Loucy (cell line): Measurements from ENCODE around the gene KNL1.

Experiments used
- H2AFZ ChIP-seq: fragments of 200-600 bp; sonication (generic); 2 replicates; pipeline ENCODE4 v1.6.0; 2016; ENCODE audit warnings: antibody characterized with exemption, mild to moderate bottlenecking, low read length, moderate library complexity
- H3F3A ChIP-seq: fragments of 200-600 bp; 2 replicates; pipeline ENCODE4 v1.6.0; 2016; ENCODE audit warnings: antibody characterized with exemption, low read depth, mild to moderate bottlenecking
- H3K27me3 ChIP-seq: fragments of 200-600 bp; sonication (generic); 2 replicates; pipeline ENCODE4 v1.6.1; 2014; ENCODE audit warnings: low read length, mild to moderate bottlenecking; ENCODE audit not compliant: insufficient read depth, poor library complexity, severe bottlenecking
- H3K36me3 ChIP-seq: fragments of 200-600 bp; sonication (generic); 2 replicates; pipeline ENCODE4 v1.6.1; 2016; ENCODE audit warnings: low read length; ENCODE audit not compliant: insufficient read depth
- H3K4me1 ChIP-seq: fragments of 200-600 bp; sonication (generic); 2 replicates; pipeline ENCODE4 v1.5.1; 2014; ENCODE audit warnings: low read length, mild to moderate bottlenecking; ENCODE audit not compliant: insufficient read depth, poor library complexity, severe bottlenecking
- H3K4me2 ChIP-seq: fragments of 200-600 bp; sonication (generic); 2 replicates; pipeline ENCODE4 v1.6.0; 2014; ENCODE audit warnings: antibody characterized with exemption, low read length, low read depth, mild to moderate bottlenecking; ENCODE audit not compliant: poor library complexity, severe bottlenecking
- H3K4me3 ChIP-seq: fragments of 200-600 bp; sonication (generic); 2 replicates; pipeline ENCODE4 v1.5.1; 2014; ENCODE audit warnings: low read length, mild to moderate bottlenecking, mixed read lengths; ENCODE audit not compliant: poor library complexity, severe bottlenecking
- H3K79me2 ChIP-seq: fragments of 200-600 bp; sonication (generic); 2 replicates; pipeline ENCODE4 v1.6.1; 2014; ENCODE audit warnings: low read length; ENCODE audit not compliant: insufficient read depth
- H3K9ac ChIP-seq: fragments of 200-600 bp; sonication (generic); 2 replicates; pipeline ENCODE4 v1.6.0; 2014; ENCODE audit warnings: mild to moderate bottlenecking, low read depth, low read length, moderate library complexity; ENCODE audit not compliant: poor library complexity, severe bottlenecking
- H3K9me2 ChIP-seq: fragments of 200-600 bp; sonication (generic); replicated peaks from 2 replicates; pipeline ENCODE4 v1.6.1; 2016; ENCODE audit warnings: low read depth, low read length, mixed read lengths
- H3K9me3 ChIP-seq: fragments of 200-600 bp; sonication (generic); 2 replicates; pipeline ENCODE4 v1.6.1; 2014; ENCODE audit warnings: mild to moderate bottlenecking, antibody characterized with exemption, low read length, low read depth; ENCODE audit not compliant: insufficient read depth
- H4K20me1 ChIP-seq: fragments of 200-600 bp; sonication (generic); 2 replicates; pipeline ENCODE4 v1.6.0; 2014; ENCODE audit warnings: antibody characterized with exemption, low read length, mild to moderate bottlenecking; ENCODE audit not compliant: insufficient read depth, poor library complexity, severe bottlenecking
- EZH2phosphoT487 ChIP-seq: fragments of 200-600 bp; IDR thresholded peaks from 2 replicates; pipeline ENCODE4 v1.6.1; 2018; ENCODE audit warnings: antibody characterized with exemption, mild to moderate bottlenecking, moderate library complexity, borderline replicate concordance
- TF ChIP-seq, protein P1 (sequence below): fragments of 200-600 bp; sonication (generic); conservative IDR thresholded peaks from 2 replicates; pipeline ENCODE4 v1.5.1; 2014; ENCODE audit warnings: mild to moderate bottlenecking, antibody characterized with exemption, low read length

Gene KNL1

GRCh38 chr15:40695469-40695890 is 101.4 kb downstream of the KNL1 start:
- Histone ChIP-seq H3K9ac (peak overlapping the region; percentile 79), H3F3A (no peaks in the 10 kb centered on the region; the same call in 1 of the 2 replicates), H3K9me2 (no peaks in the 10 kb centered on the region), H3K4me1 (peaks cover 29% of the 10 kb centered on the region), H2AFZ (peak overlapping the region; percentile 94), H3K36me3 (peaks cover 11% of the 10 kb centered on the region; the same call in 1 of the 2 replicates), H4K20me1 (peaks cover 9% of the 10 kb centered on the region), H3K4me3 (peak overlapping the region; percentile 90), H3K27me3 (no peaks in the 10 kb centered on the region), H3K79me2 (peaks cover 60% of the 10 kb centered on the region), H3K4me2 (peak overlapping the region; percentile 93), H3K9me3 (no peaks in the 10 kb centered on the region)
- TF ChIP-seq, protein P1, sequence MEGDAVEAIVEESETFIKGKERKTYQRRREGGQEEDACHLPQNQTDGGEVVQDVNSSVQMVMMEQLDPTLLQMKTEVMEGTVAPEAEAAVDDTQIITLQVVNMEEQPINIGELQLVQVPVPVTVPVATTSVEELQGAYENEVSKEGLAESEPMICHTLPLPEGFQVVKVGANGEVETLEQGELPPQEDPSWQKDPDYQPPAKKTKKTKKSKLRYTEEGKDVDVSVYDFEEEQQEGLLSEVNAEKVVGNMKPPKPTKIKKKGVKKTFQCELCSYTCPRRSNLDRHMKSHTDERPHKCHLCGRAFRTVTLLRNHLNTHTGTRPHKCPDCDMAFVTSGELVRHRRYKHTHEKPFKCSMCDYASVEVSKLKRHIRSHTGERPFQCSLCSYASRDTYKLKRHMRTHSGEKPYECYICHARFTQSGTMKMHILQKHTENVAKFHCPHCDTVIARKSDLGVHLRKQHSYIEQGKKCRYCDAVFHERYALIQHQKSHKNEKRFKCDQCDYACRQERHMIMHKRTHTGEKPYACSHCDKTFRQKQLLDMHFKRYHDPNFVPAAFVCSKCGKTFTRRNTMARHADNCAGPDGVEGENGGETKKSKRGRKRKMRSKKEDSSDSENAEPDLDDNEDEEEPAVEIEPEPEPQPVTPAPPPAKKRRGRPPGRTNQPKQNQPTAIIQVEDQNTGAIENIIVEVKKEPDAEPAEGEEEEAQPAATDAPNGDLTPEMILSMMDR = no peak
- TF ChIP-seq EZH2phosphoT487 = no peak

DNA sequence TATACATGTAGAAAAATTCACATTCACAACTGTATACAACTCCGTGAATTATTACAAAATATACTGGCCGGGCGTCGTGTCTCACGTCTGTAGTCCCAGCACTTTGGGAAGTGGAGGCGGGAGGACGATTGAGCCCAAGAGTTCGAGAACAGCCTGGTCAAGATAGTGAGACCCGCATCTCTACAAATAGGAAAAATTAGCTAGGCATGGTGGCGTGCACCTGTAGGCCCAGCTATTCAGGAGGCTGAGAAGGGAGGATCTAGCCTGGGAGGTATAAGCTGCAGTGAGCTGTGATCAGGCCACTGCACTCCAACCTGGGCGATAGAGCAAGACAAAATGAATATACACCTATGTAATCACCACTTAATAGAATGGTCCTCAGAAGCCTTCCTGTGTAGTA is 102.2 kb downstream of the KNL1 start:
- Histone ChIP-seq H3K9me2 (no peaks in the 10 kb centered on the region), H4K20me1 (peaks cover 9% of the 10 kb centered on the region), H3K4me1 (peaks cover 29% of the 10 kb centered on the region), H3K4me3 (peak overlapping the region; percentile 90), H2AFZ (no peak overlapping the region), H3K9ac (peak overlapping the region; percentile 79), H3K36me3 (peaks cover 17% of the 10 kb centered on the region; the same call in 1 of the 2 replicates), H3K79me2 (peaks cover 63% of the 10 kb centered on the region), H3K27me3 (no peaks in the 10 kb centered on the region), H3K4me2 (peak overlapping the region; percentile 93), H3K9me3 (no peaks in the 10 kb centered on the region), H3F3A (no peaks in the 10 kb centered on the region; the same call in 1 of the 2 replicates)
- TF ChIP-seq, protein P1 = no peak
- no peak for TF ChIP-seq EZH2phosphoT487

DNA sequence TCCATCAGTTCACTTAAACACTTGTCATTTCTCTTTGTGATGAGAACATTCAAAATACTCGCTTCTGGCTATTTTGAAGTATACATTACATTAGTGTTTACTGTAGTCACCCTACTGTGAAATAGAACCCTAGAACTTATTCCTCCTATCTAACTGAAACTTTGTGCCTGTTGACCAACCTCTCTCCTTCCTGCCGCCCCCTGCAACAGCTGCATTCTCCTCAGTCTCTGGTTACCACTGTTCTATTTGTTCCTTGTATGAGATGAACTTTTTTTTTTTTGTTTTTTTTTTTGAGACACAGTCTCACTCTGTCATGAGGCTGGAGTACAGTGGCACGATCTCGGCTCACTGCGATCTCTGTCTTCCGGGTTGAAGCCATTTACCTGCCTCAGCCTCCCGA is 103.9 kb downstream of the KNL1 start:
- peaks cover 66% of the 10 kb centered on the region for H3K79me2 ChIP-seq
- peaks cover 29% of the 10 kb centered on the region for H3K4me1 ChIP-seq
- H3K4me2 ChIP-seq = peak overlapping the region; percentile 93
- TF ChIP-seq, protein P1 = no peak
- TF ChIP-seq EZH2phosphoT487 = no peak
- peaks cover 12% of the 10 kb centered on the region for H4K20me1 ChIP-seq
- peaks cover 32% of the 10 kb centered on the region; the same call in 1 of the 2 replicates for H3K36me3 ChIP-seq
- H3K4me3 ChIP-seq = peak overlapping the region; percentile 50
- no peaks in the 10 kb centered on the region for H3K9me2 ChIP-seq
- H3F3A ChIP-seq = no peaks in the 10 kb centered on the region; the same call in 1 of the 2 replicates
- H2AFZ ChIP-seq = no peak overlapping the region
- H3K9me3 ChIP-seq = no peaks in the 10 kb centered on the region
- peak overlapping the region; percentile 21 for H3K9ac ChIP-seq
- no peaks in the 10 kb centered on the region for H3K27me3 ChIP-seq
